Measurements from ENCODE around the gene MTARC2.
A peak's percentile ranks its signal among the peaks of the same experiment; 100 is the strongest.

MTARC2 gene

GRCh38 chr1:220786337-220787068 is 38.4 kb downstream of the MTARC2 start, which contains the start of gene MTARC1:
MTARC1 (plus strand) TSS chr1:220786913; CDS start chr1:220786945, 32 bp downstream.
- Mint-ChIP-seq H3K9me3 (no peaks in the 10 kb centered on the region), H3K4me1 (ENCODE audit: low read depth) (peaks cover 59% of the 10 kb centered on the region), H3K4me3 (peak within 1 kb of the TSS; percentile 83), H3K27ac (peak within 1 kb of the TSS; percentile 68), H3K36me3 (ENCODE audit: low read depth) (no peaks in the 10 kb centered on the region), H3K27me3 (peaks cover 7% of the 10 kb centered on the region)
- intact Hi-C loops (cut with micrococcal nuclease) = no loop called here

DNA sequence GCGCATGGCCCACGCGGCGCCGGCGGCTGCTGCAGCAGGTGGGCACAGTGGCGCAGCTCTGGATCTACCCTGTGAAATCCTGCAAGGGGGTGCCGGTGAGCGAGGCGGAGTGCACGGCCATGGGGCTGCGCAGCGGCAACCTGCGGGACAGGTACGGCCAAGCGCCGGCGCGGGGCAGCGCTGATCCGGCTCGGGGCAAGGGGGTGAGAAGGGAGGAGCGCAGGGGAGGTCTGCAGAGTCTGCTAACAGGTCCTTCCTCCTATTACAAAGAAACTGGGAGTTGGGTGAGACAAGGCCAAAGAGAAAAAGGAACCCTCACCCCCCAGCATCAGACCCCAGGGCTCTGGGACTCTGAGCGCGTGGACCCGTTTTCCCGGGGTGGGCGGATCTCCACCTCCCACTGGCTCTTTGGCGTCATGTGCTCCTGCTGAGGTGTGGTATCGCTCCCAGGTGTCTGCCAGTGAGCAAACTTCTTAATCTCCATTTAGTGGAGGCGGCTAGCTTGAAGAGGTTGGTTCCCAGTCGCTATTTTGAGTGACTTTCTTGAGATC is 39.0 kb downstream of the MTARC2 start:
- H3K36me3 Mint-ChIP-seq (ENCODE audit: low read depth) = no peaks in the 10 kb centered on the region
- H3K27ac Mint-ChIP-seq = peak overlapping the region; percentile 68
- peaks cover 64% of the 10 kb centered on the region for H3K4me1 Mint-ChIP-seq (ENCODE audit: low read depth)
- H3K9me3 Mint-ChIP-seq = no peaks in the 10 kb centered on the region
- peak overlapping the region; percentile 83 for H3K4me3 Mint-ChIP-seq
- H3K27me3 Mint-ChIP-seq = peaks cover 7% of the 10 kb centered on the region
- intact Hi-C loops (cut with micrococcal nuclease) = no loop called here

DNA sequence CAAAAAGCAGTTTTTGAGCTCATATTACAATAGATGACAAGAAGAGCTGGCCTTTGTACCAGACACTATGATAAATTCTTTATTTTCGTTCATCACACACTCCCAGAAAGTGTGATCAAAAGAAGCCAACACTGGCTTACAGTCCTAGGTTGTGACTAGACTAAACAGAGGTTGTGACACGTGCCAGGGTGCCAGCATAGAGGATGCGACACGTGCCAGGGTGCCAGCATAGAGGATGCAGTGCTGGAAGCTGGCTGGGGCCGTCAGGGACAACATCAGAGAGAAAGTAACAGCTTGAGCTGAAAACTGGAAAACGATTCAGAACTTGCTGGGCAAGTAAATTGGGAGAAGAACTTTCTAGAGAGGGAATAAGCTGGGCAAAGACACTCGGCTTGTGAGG is 40.8 kb downstream of the MTARC2 start:
- H3K4me1 Mint-ChIP-seq (ENCODE audit: low read depth) = peaks cover 64% of the 10 kb centered on the region
- no peak overlapping the region for H3K27ac Mint-ChIP-seq
- intact Hi-C loops (cut with micrococcal nuclease) = no loop called here
- H3K9me3 Mint-ChIP-seq = no peaks in the 10 kb centered on the region
- no peaks in the 10 kb centered on the region for H3K36me3 Mint-ChIP-seq (ENCODE audit: low read depth)
- H3K27me3 Mint-ChIP-seq = peaks cover 7% of the 10 kb centered on the region
- H3K4me3 Mint-ChIP-seq = no peak overlapping the region

GRCh38 chr1:220789532-220790147 is 41.5 kb downstream of the MTARC2 start:
- H3K4me1 Mint-ChIP-seq (ENCODE audit: low read depth) = peaks cover 64% of the 10 kb centered on the region
- intact Hi-C loops (cut with micrococcal nuclease) = no loop called here
- H3K4me3 Mint-ChIP-seq = no peak overlapping the region
- peaks cover 7% of the 10 kb centered on the region for H3K27me3 Mint-ChIP-seq
- no peaks in the 10 kb centered on the region for H3K9me3 Mint-ChIP-seq
- H3K27ac Mint-ChIP-seq = no peak overlapping the region
- H3K36me3 Mint-ChIP-seq (ENCODE audit: low read depth) = no peaks in the 10 kb centered on the region

GRCh38 chr1:220791285-220791684 is 43.2 kb downstream of the MTARC2 start:
- Mint-ChIP-seq H3K9me3 (no peaks in the 10 kb centered on the region), H3K36me3 (ENCODE audit: low read depth) (no peaks in the 10 kb centered on the region), H3K4me1 (ENCODE audit: low read depth) (peaks cover 48% of the 10 kb centered on the region), H3K27ac (no peak overlapping the region), H3K4me3 (no peak overlapping the region), H3K27me3 (peaks cover under 1% of the 10 kb centered on the region)
- intact Hi-C loops (cut with micrococcal nuclease) = no loop called here

GRCh38 chr1:220791956-220792355 is 43.8 kb downstream of the MTARC2 start:
- H3K27ac Mint-ChIP-seq = no peak overlapping the region
- no peaks in the 10 kb centered on the region for H3K27me3 Mint-ChIP-seq
- H3K9me3 Mint-ChIP-seq = no peaks in the 10 kb centered on the region

GRCh38 chr1:220796530-220796929 is 48.4 kb downstream of the MTARC2 start:
- Mint-ChIP-seq H3K27ac (no peak overlapping the region), H3K4me3 (no peak overlapping the region), H3K36me3 (ENCODE audit: low read depth) (peaks cover 14% of the 10 kb centered on the region), H3K27me3 (no peaks in the 10 kb centered on the region), H3K4me1 (ENCODE audit: low read depth) (peaks cover 5% of the 10 kb centered on the region), H3K9me3 (no peaks in the 10 kb centered on the region)
- intact Hi-C loops (cut with micrococcal nuclease) = no loop called here

More at GRCh38 chr1:220791956-220792355, 43.8 kb downstream of the MTARC2 start:
- intact Hi-C loops (cut with micrococcal nuclease) = no loop called here
- Mint-ChIP-seq H3K36me3 (ENCODE audit: low read depth) (no peaks in the 10 kb centered on the region), H3K4me3 (no peak overlapping the region), H3K4me1 (ENCODE audit: low read depth) (peaks cover 42% of the 10 kb centered on the region)

GRCh38 chr1:220797044-220797443 is 48.9 kb downstream of the MTARC2 start:
- Mint-ChIP-seq H3K4me1 (ENCODE audit: low read depth) (peaks cover under 1% of the 10 kb centered on the region), H3K27ac (no peak overlapping the region)

GRCh38 chr1:220797553-220797952 is 49.4 kb downstream of the MTARC2 start:
- Mint-ChIP-seq H3K4me1 (ENCODE audit: low read depth) (no peaks in the 10 kb centered on the region), H3K27ac (no peak overlapping the region), H3K9me3 (no peaks in the 10 kb centered on the region), H3K27me3 (no peaks in the 10 kb centered on the region), H3K36me3 (ENCODE audit: low read depth) (peaks cover 24% of the 10 kb centered on the region), H3K4me3 (no peak overlapping the region)
- intact Hi-C loops (cut with micrococcal nuclease) = no loop called here

More at GRCh38 chr1:220797044-220797443, 48.9 kb downstream of the MTARC2 start:
- no peak overlapping the region for H3K4me3 Mint-ChIP-seq
- no peaks in the 10 kb centered on the region for H3K9me3 Mint-ChIP-seq
- intact Hi-C loops (cut with micrococcal nuclease) = no loop called here
- H3K36me3 Mint-ChIP-seq (ENCODE audit: low read depth) = peaks cover 19% of the 10 kb centered on the region
- no peaks in the 10 kb centered on the region for H3K27me3 Mint-ChIP-seq

- Mint-ChIP-seq H3K9me3 (no peaks in the 10 kb centered on the region), H3K36me3 (ENCODE audit: low read depth) (peaks cover 28% of the 10 kb centered on the region), H3K4me1 (ENCODE audit: low read depth) (no peaks in the 10 kb centered on the region), H3K27ac (no peak overlapping the region), H3K27me3 (no peaks in the 10 kb centered on the region), H3K4me3 (no peak overlapping the region)
- intact Hi-C loops (cut with micrococcal nuclease) = no loop called here
These were observed 50.2 kb downstream of the MTARC2 start for GRCh38 chr1:220798338-220798737.

DNA sequence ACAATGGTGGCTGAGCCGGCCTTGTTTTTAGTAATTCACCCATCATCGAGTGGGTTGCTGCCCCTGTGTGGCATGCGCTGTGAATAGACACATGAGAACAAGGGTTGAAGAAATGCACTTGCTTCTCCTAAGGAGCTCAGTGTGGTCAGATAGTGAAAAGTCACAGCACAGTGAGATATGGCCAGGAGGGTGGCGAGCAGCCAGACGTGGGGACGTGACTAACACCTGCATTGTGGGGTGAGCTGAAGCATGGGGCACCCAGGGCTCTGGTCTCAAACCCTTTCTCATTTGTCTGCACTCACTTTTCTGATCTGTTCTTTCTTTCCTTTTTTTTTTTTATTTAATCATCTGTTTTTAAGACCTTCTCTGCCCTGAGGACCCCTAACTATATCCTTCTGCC is 52.1 kb downstream of the MTARC2 start:
- H3K4me1 Mint-ChIP-seq (ENCODE audit: low read depth) = no peaks in the 10 kb centered on the region
- H3K27ac Mint-ChIP-seq = no peak overlapping the region
- H3K36me3 Mint-ChIP-seq (ENCODE audit: low read depth) = peaks cover 28% of the 10 kb centered on the region
- intact Hi-C loops (cut with micrococcal nuclease) = no loop called here
- H3K27me3 Mint-ChIP-seq = no peaks in the 10 kb centered on the region
- H3K9me3 Mint-ChIP-seq = no peaks in the 10 kb centered on the region
- no peak overlapping the region for H3K4me3 Mint-ChIP-seq

DNA sequence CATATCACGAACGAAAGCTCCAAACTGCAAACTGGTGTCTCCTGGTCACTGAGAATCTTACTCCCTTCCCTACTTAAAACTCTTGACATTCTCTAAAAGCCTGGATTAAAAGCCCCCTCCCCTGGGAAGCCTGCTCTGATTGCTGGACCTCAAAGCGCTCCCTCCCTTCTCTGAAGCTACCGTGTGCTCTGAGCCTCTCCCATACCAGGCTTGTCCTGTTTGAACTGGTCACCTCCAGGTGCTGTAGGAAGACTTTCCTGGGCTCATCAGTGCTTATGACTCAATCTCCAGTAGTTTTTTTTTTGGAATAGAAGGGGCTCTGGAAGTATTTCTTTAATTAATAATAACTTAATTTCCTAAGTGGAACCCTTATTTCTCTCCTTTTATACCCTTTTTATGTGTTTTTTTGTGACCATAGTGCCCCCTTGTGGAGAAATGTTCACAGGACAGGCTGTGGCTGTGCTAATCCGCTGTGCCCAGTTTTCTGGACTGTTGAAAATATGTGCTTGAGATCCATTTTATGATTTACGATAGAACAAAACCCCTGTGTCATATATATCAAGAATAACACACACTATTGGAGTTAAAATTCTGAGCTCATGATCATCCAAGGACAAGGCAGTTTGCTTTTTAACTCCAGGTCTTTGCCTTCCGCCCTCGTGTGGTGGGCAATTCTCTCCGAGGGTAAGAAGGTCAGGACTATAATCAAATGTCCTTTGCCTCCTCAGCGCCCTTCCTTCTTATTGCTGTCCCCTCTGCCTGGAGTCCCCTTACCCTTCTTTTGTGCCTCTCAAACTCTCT is 55.5 kb downstream of the MTARC2 start:
- Mint-ChIP-seq H3K36me3 (ENCODE audit: low read depth) (peaks cover 28% of the 10 kb centered on the region), H3K9me3 (no peaks in the 10 kb centered on the region), H3K4me1 (ENCODE audit: low read depth) (no peaks in the 10 kb centered on the region), H3K4me3 (no peak overlapping the region), H3K27ac (no peak overlapping the region), H3K27me3 (no peaks in the 10 kb centered on the region)
- intact Hi-C loops (cut with micrococcal nuclease) = no loop called here

DNA sequence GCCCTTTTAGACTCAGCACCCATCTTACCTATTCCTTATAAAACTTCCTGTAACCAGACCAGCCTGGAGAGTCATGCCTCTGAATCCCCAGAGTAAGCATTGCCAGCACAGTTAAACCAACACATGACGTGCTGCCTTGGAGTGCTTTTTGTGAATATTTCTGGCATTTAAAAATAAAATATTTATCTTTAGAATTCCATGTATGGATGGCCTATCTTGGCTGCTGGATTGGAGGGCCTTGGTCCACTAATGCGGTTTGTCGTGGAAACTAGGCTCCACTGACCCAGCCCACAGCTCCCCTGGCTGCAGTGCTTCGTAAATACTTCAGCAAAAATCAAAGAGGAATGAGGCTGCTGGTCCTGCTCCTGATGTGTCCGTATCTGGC is 56.1 kb downstream of the MTARC2 start:
- Mint-ChIP-seq H3K4me1 (ENCODE audit: low read depth) (no peaks in the 10 kb centered on the region), H3K4me3 (no peak overlapping the region), H3K36me3 (ENCODE audit: low read depth) (peaks cover 28% of the 10 kb centered on the region), H3K27ac (no peak overlapping the region), H3K9me3 (no peaks in the 10 kb centered on the region), H3K27me3 (no peaks in the 10 kb centered on the region)
- intact Hi-C loops (cut with micrococcal nuclease) = no loop called here

DNA sequence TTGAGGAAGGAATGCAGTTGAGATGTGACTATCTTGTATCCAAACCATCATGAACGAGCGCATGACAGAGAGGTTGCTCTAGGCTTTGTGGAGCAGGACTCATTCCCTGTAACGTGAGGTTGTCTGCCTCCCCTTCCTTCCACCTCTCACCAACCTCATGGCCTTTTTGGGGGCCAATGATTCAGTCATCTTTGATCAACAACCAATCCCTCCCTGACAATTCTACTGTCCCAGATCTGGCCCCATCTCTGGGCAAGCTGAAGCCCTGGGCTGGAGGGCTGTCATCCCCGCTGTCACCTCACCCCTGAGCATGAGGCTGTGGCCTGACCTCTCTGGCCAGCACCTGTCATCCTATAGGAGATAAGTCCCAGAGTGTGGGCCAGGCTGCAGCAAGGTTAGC is 58.3 kb downstream of the MTARC2 start:
- Mint-ChIP-seq H3K9me3 (no peaks in the 10 kb centered on the region), H3K4me3 (no peak overlapping the region), H3K36me3 (ENCODE audit: low read depth) (peaks cover 14% of the 10 kb centered on the region), H3K4me1 (ENCODE audit: low read depth) (peaks cover 6% of the 10 kb centered on the region), H3K27me3 (no peaks in the 10 kb centered on the region), H3K27ac (no peak overlapping the region)
- intact Hi-C loops (cut with micrococcal nuclease) = no loop called here

Data from dendritic cell treated with granulocyte-macrophage colony-stimulating factor and Interleukin-4, amounts not matched to agents 40 ng/mL and 50 ng/mL, for 4 days (primary cell).